Measurements from ENCODE around the gene ZNF536. TPM values are rescaled to one million over a fixed set of nuclear protein-coding genes. Genes with fewer than 3 reads are reported as not detected.

ZNF536 gene
- total and polyA plus RNA-seq, 2 of the 13 experiments (the other 11 are each of a cell fraction or from before 2014, with no cell fraction given) = not detected

GRCh38 chr19:30535011-30535410, 162.8 kb downstream of the ZNF536 start:
- H4K20me1 ChIP-seq (ENCODE audit: insufficient read depth, low read length) = no peaks in the 10 kb centered on the region
- ATAC-seq (no peak), DNase-seq (ENCODE audit: low spot score) (no peak), FAIRE-seq (no peak)
- no peak overlapping the region for H3K4me2 ChIP-seq (ENCODE audit: low read depth, low read length)
- H3K27me3 ChIP-seq (ENCODE audit: control insufficient read depth in 1 of 2, insufficient read depth in 2 of 2, low read length in 2 of 2) = peaks cover 0 to 6% of the 10 kb centered on the region in 2 experiments; a peak in 2 of 5 replicates
- no peak for TF ChIP-seq NONO (IDR thresholded peaks at IDR 0.05)
- TF ChIP-seq NONO (CRISPR knock-in tag; conservative IDR thresholded peaks at IDR 0.05) = no peak
- no peak for TF ChIP-seq HNRNPUL1 (IDR thresholded peaks at IDR 0.05; ENCODE audit: low read depth, low read length)
- TF ChIP-seq DPF2 (CRISPR knock-in tag; IDR thresholded peaks at IDR 0.05; ENCODE audit: borderline replicate concordance, low read depth) = no peak
- no peak for TF ChIP-seq SKIL (CRISPR knock-in tag; IDR thresholded peaks at IDR 0.05; ENCODE audit: borderline replicate concordance)
- no peak for TF ChIP-seq ZNF335 (CRISPR knock-in tag; IDR thresholded peaks at IDR 0.05)
- ChIA-PET POLR2A (no interaction called here), CTCF (ENCODE audit: low intra/inter-chr PET ratio, low total read pairs) (no interaction called here)
- H3K79me2 ChIP-seq (ENCODE audit: insufficient read depth, low read length) = no peaks in the 10 kb centered on the region
- no TSS peak for BruUV-seq (replicated peaks)
- H3K4me3 ChIP-seq (replicated peaks in 1 of 3; ENCODE audit: insufficient read depth in 1 of 3, low read depth in 2 of 3, low read length in 3 of 3) = no peak overlapping the region
- no peak overlapping the region for H2AFZ ChIP-seq (ENCODE audit: low read length)
- no peak overlapping the region for H3K27ac ChIP-seq (ENCODE audit: extremely low read length, insufficient read depth, low read length)
- no peaks in the 10 kb centered on the region for H3K4me1 ChIP-seq (ENCODE audit: insufficient read depth, low read length)
- H3K36me3 ChIP-seq (replicated peaks in 1 of 2; ENCODE audit: control insufficient read depth in 1 of 2, insufficient read depth in 2 of 2, low read length in 2 of 2) = no peaks in the 10 kb centered on the region
- intact Hi-C loops (cut with micrococcal nuclease; ENCODE audit: unreplicated experiment) = no loop called here
- H3K9ac ChIP-seq (ENCODE audit: insufficient read depth, low read depth, low read length) = no peak overlapping the region
- 0% methylated on average over 1 of the region's 9 CpGs for WGBS (ENCODE audit: low lambda C conversion rate)
- H3K9me3 ChIP-seq (ENCODE audit: low read length) = no peaks in the 10 kb centered on the region
- in situ Hi-C loops (cut with HindIII; ENCODE audit: extremely low pct_ligation_motif_present, low pct_unique_long_range_greater_than_20kb) = no loop called here

- Histone ChIP-seq H3K9me3 (ENCODE audit: low read length) (no peaks in the 10 kb centered on the region), H3K27ac (ENCODE audit: extremely low read length, insufficient read depth, low read length) (no peak overlapping the region), H3K4me2 (ENCODE audit: low read depth, low read length) (no peak overlapping the region), H3K4me3 (replicated peaks in 1 of 3; ENCODE audit: insufficient read depth in 1 of 3, low read depth in 2 of 3, low read length in 3 of 3) (no peak overlapping the region), H3K9ac (ENCODE audit: insufficient read depth, low read depth, low read length) (no peak overlapping the region), H3K36me3 (replicated peaks in 1 of 2; ENCODE audit: control insufficient read depth in 1 of 2, insufficient read depth in 2 of 2, low read length in 2 of 2) (no peaks in the 10 kb centered on the region), H4K20me1 (ENCODE audit: insufficient read depth, low read length) (no peaks in the 10 kb centered on the region), H3K27me3 (ENCODE audit: control insufficient read depth in 1 of 2, insufficient read depth in 2 of 2, low read length in 2 of 2) (peaks cover 0 to 6% of the 10 kb centered on the region in 2 experiments; a peak in 2 of 5 replicates), H3K79me2 (ENCODE audit: insufficient read depth, low read length) (no peaks in the 10 kb centered on the region), H2AFZ (ENCODE audit: low read length) (no peak overlapping the region), H3K4me1 (ENCODE audit: insufficient read depth, low read length) (no peaks in the 10 kb centered on the region)
- intact Hi-C loops (cut with micrococcal nuclease; ENCODE audit: unreplicated experiment) = no loop called here
- no peak for DNase-seq (ENCODE audit: low spot score)
- ChIA-PET POLR2A (no interaction called here), CTCF (ENCODE audit: low intra/inter-chr PET ratio, low total read pairs) (no interaction called here)
- TF ChIP-seq HMG20B (CRISPR knock-in tag; conservative IDR thresholded peaks at IDR 0.05) = no peak
- TF ChIP-seq BCL6 (CRISPR knock-in tag; IDR thresholded peaks at IDR 0.05) = no peak
- peak; percentile 35 to 59; a peak in 3 of 4 replicates for TF ChIP-seq MAFK (conservative IDR thresholded peaks at IDR 0.05 in 1 of 2, IDR thresholded peaks at IDR 0.05 in 1 of 2; ENCODE audit: low read length in 2 of 2)
- no peak for ATAC-seq
- no TSS peak for BruUV-seq (replicated peaks)
- FAIRE-seq = no peak
- in situ Hi-C loops (cut with HindIII; ENCODE audit: extremely low pct_ligation_motif_present, low pct_unique_long_range_greater_than_20kb) = no loop called here
- 24% methylated on average over 3 of the region's 7 CpGs for WGBS (ENCODE audit: low lambda C conversion rate)
Measured at GRCh38 chr19:30536975-30537374, 164.8 kb downstream of the ZNF536 start.
